ENCODE measurements around the gene ATXN7.
A peak's percentile ranks its signal among the peaks of the same experiment; 100 is the strongest.

ATXN7 gene

GRCh38 chr3:63851287-63851686 lies 12.4 kb upstream of the ATXN7 start:
- TF ChIP-seq ZFX (IDR thresholded peaks at IDR 0.05; ENCODE audit: borderline replicate concordance) (no peak), CTCF (IDR thresholded peaks at IDR 0.05) (no peak)
- no peak overlapping the region for H3K27ac ChIP-seq

GRCh38 chr3:63853106-63853505 lies 10.6 kb upstream of the ATXN7 start:
- no peak overlapping the region for H3K27ac ChIP-seq
- no peak for TF ChIP-seq CTCF (IDR thresholded peaks at IDR 0.05)
- no peak for TF ChIP-seq ZFX (IDR thresholded peaks at IDR 0.05; ENCODE audit: borderline replicate concordance)

- TF ChIP-seq CTCF (IDR thresholded peaks at IDR 0.05) (no peak), ZFX (IDR thresholded peaks at IDR 0.05; ENCODE audit: borderline replicate concordance) (no peak)
- no peak overlapping the region for H3K27ac ChIP-seq
Observed at GRCh38 chr3:63855333-63855940, 8.2 kb upstream of the ATXN7 start.

- H3K27ac ChIP-seq = no peak overlapping the region
- TF ChIP-seq CTCF (IDR thresholded peaks at IDR 0.05) = no peak
- no peak for TF ChIP-seq ZFX (IDR thresholded peaks at IDR 0.05; ENCODE audit: borderline replicate concordance)
Observed at GRCh38 chr3:63857311-63857710, 6.4 kb upstream of the ATXN7 start.

- no peak overlapping the region for H3K27ac ChIP-seq
- TF ChIP-seq CTCF (IDR thresholded peaks at IDR 0.05) = no peak
- TF ChIP-seq ZFX (IDR thresholded peaks at IDR 0.05; ENCODE audit: borderline replicate concordance) = no peak
Observed at GRCh38 chr3:63860776-63861175, 2.9 kb upstream of the ATXN7 start.

- H3K27ac ChIP-seq = no peak overlapping the region
- TF ChIP-seq ZFX (IDR thresholded peaks at IDR 0.05; ENCODE audit: borderline replicate concordance) (no peak), CTCF (IDR thresholded peaks at IDR 0.05) (no peak)
Observed at GRCh38 chr3:63861306-63861705, 2.4 kb upstream of the ATXN7 start.

- no peak for TF ChIP-seq ZFX (IDR thresholded peaks at IDR 0.05; ENCODE audit: borderline replicate concordance)
- no peak for TF ChIP-seq CTCF (IDR thresholded peaks at IDR 0.05)
- H3K27ac ChIP-seq = peak overlapping the region; percentile 63
Observed at GRCh38 chr3:63862804-63863149, 890 bp upstream of the ATXN7 start.

Data from 22Rv1 (cell line).